ENCODE measurements around the gene CMC4.

CMC4 gene

GRCh38 chrX:155052738-155053498 is 18.0 kb downstream of the CMC4 start:
- no peak for DNase-seq

- DNase-seq, result no peak
These were observed 21.8 kb downstream of the CMC4 start for GRCh38 chrX:155048977-155049619.

GRCh38 chrX:155046811-155047528 is 24.0 kb downstream of the CMC4 start:
- no peak for DNase-seq

GRCh38 chrX:155046129-155046810 is 24.7 kb downstream of the CMC4 start:
- no peak for DNase-seq

DNA sequence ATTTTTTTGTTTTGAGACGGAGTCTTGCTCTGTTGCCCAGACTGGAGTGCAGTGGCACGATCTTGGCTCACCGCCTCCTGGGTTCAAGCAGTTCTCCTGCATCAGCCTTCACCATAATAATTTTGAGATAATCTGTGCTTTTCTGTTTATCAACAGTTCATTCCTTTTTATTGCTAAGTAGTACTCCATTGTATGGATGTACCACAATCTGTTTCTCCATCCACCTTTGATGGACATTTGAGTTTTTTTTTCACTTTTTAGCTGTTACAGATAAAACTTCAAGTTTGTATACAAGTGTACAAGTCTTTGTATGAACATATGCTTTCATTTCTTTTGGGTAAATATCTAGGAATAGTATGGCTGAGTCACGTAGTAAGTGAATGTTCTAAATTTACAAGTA is 35.2 kb downstream of the CMC4 start:
- DNase-seq, result no peak

DNA sequence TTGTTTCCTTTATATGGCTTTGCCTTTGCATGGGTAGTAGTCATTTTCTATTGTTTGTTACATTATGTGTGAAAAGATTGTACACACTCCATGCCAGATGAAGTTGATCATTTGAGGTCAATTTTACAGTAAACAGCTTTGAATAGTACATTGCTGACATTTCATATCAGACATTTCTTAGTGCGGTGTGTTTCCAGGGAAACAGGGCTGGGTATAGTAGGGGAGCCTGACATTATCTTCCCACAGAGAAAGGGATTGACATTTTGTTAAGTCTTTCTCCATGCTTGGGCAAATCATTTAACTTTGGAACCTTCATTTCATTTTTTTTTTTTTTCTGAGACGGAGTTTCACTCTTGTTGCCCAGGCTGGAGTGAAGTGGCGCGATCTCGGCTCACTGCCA is 39.3 kb downstream of the CMC4 start:
- no peak for DNase-seq

GRCh38 chrX:155028877-155029291 is 42.1 kb downstream of the CMC4 start:
- no peak for DNase-seq

- no peak for DNase-seq
These were observed 42.8 kb downstream of the CMC4 start for GRCh38 chrX:155028129-155028528.

DNA sequence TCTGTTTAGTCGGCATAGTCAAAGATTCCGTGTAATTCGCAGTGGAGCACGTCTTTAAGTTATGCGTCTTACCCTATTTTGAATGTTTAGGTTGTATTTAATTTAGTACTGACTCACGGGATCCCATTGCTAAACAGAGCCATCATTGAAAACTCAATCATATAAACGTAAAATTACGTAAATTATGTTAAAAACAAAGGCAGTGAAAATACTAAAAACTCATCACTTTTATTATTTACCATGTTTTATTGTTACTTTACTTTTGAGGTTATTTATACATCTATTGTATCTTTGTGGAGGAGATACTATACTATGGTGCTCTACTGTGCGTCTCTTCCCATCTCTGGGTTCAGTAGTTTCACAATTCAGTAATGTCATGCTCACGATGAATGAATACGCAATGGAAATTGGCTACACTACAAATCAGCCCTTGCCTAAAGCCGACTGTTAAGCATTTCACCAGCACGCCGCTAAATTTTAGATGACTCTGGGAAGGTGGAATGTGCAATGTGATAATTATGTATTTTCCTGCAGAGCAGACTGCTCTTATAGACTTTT is 43.3 kb downstream of the CMC4 start:
- peak; percentile 6 for DNase-seq

DNA sequence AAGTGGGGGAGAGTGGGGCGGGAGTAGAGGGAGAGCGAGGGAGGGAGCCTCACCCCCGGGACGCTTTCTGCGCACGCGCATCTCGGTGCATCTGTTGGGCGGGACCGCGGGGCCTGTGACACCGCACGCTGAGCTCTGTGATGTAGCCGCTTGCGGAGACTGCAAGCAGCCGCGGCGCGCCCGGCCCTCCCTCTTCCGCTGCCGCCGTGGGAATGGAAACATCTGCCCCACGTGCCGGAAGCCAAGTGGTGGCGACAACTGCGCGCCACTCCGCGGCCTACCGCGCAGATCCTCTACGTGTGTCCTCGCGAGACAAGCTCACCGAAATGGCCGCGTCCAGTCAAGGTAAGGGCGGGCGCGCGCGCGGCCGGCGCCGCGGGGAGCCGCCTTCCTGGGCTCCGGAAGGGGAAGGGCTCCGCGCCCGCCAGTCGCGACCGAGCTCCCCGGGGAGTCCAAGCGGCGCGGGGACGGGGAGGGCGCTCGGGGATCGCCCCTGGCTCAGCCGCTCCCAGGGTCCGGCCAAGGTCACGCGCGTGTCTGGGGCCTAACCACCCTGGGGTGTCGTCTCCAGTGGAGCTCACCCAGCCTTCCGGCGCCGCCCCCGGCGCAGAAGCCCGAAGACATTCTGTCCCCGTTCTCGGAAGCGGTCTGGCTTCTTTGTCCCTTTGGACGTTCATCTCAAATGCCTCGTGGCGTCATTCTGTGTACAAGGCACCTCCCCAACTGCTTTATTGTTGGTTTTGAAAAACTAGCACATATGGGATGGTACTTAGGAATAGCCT is 44.0 kb downstream of the CMC4 start, which contains the start of gene FUNDC2:
Gene FUNDC2 (plus strand): TSS at position 118 of the 782 bp plus-strand sequence. CDS start 95 bp downstream, at position 213.
- peak; percentile 61 for DNase-seq

DNA sequence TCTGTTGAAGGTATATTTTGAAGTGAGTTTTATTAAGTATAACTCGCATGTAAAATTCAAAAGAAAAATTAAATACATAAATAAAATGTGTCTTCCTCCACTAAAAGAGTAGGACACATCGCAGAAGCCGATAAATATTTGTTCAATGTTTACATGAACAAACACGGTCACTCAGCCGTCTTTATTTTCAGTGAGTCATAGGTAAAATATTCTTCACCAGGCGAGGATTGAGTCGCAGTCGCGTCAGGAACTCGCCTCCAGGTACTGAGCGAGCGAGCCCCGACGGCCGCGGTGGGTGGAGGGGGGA is 44.6 kb downstream of the CMC4 start:
- no peak for DNase-seq

- no peak for DNase-seq
These were observed 46.8 kb downstream of the CMC4 start for GRCh38 chrX:155023907-155024833.

DNA sequence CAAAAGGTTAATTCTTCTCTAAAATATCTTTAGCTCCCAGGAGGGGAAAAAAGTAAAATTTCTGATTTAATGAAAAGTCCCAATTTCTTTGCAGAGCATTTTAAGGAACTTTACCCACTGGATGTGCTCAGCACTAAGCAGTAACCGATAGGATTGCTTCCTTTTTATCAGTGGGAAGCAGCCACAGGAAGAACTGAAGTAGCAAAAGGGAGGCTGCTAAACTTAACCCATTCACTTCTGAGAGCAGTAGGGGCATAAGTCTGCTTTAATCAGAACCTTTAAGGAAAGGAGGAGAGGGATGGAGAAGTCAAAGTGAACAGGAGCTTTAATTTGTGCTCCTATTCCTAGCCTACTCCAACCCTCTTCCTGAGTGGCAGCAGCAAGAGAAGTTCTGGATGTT is 48.4 kb downstream of the CMC4 start, which contains the start of gene F8:
Gene F8 (minus strand): TSS at position 139 of the 400 bp plus-strand sequence. CDS start 171 bp downstream, outside the sequence.
- no peak for DNase-seq

DNA sequence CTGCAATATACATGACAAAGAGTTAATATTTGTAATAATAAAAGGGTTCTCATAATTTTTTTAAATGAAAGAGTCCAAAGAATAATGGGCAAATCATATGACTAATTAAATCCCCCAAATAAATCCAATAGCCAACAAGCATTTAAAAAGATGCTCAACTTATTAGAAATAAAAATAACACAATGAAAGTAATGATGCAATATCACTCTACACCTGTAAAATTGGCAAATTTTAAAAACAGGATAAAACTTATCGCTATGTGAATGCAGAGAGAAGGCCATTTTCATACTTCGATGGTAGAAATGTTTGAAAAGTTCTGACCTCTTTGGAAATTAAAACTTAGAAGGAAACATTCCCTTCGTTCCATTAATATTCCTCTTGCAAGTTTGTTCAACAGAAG is 50.3 kb downstream of the CMC4 start:
- no peak for DNase-seq
